ENCODE results near the gene CA5A. TPM values are rescaled to one million over a fixed set of nuclear protein-coding genes. Genes with fewer than 3 reads are reported as not detected.

Gene CA5A
- polyA plus RNA-seq, 4 donors = under 0.01 TPM; not detected in 3

- no peaks in the 10 kb centered on the region for H3K9me3 ChIP-seq (ENCODE audit: control insufficient read depth in 2 of 2, insufficient read depth in 1 of 2, low read depth in 1 of 2, low read length in 1 of 2)
- H3K4me1 ChIP-seq (ENCODE audit: control insufficient read depth in 3 of 3, insufficient read depth in 2 of 3, low read depth in 1 of 3, low read length in 2 of 3) = peaks cover 5 to 22% (median 5%) of the 10 kb centered on the region in 3 donors
- DNase-seq (no peak), FAIRE-seq (no peak)
- WGBS, 3 donors = 90 to 97% (median 96%) methylated on average over 5 of the region's 5 CpGs
- peak overlapping the region; percentile 56 to 87 (median 79) for H3K27ac ChIP-seq (ENCODE audit: low read depth in 1 of 3, low read length in 2 of 3)
- H3K4me3 ChIP-seq (ENCODE audit: low read depth in 1 of 3, low read length in 3 of 3) = no peak overlapping the region
- H3K27me3 ChIP-seq (ENCODE audit: control insufficient read depth in 3 of 3, insufficient read depth in 3 of 3, low read length in 3 of 3) = no peaks in the 10 kb centered on the region
- peaks cover 0 to 6% (median 0%) of the 10 kb centered on the region in 3 donors for H3K36me3 ChIP-seq (ENCODE audit: control insufficient read depth in 3 of 3, insufficient read depth in 2 of 3, low read depth in 1 of 3, low read length in 3 of 3)
These were observed 12.4 kb upstream of the CA5A start for GRCh38 chr16:87948735-87949070.

- Histone ChIP-seq H3K4me3 (ENCODE audit: low read depth in 1 of 3, low read length in 3 of 3) (no peak overlapping the region), H3K9me3 (ENCODE audit: control insufficient read depth in 2 of 2, insufficient read depth in 1 of 2, low read depth in 1 of 2, low read length in 1 of 2) (no peaks in the 10 kb centered on the region), H3K27ac (ENCODE audit: low read depth in 1 of 3, low read length in 2 of 3) (peak overlapping the region; percentile 56 to 87 (median 79)), H3K4me1 (ENCODE audit: control insufficient read depth in 3 of 3, insufficient read depth in 2 of 3, low read depth in 1 of 3, low read length in 2 of 3) (peaks cover 5 to 22% (median 5%) of the 10 kb centered on the region in 3 donors), H3K27me3 (ENCODE audit: control insufficient read depth in 3 of 3, insufficient read depth in 3 of 3, low read length in 3 of 3) (no peaks in the 10 kb centered on the region), H3K36me3 (ENCODE audit: control insufficient read depth in 3 of 3, insufficient read depth in 2 of 3, low read depth in 1 of 3, low read length in 3 of 3) (peaks cover 0 to 3% (median 0%) of the 10 kb centered on the region in 3 donors)
- FAIRE-seq = no peak
- 15 to 42% (median 28%) methylated on average over 9 to 12 of the region's 12 CpGs for WGBS, 3 donors
- peak; percentile 76 to 78 for DNase-seq
These were observed 11.8 kb upstream of the CA5A start for GRCh38 chr16:87948119-87948545.

GRCh38 chr16:87947356-87948118 is 11.2 kb upstream of the CA5A start:
- Histone ChIP-seq H3K36me3 (ENCODE audit: control insufficient read depth in 3 of 3, insufficient read depth in 2 of 3, low read depth in 1 of 3, low read length in 3 of 3) (no peaks in the 10 kb centered on the region), H3K4me3 (ENCODE audit: low read depth in 1 of 3, low read length in 3 of 3) (no peak overlapping the region), H3K27me3 (ENCODE audit: control insufficient read depth in 3 of 3, insufficient read depth in 3 of 3, low read length in 3 of 3) (no peaks in the 10 kb centered on the region), H3K27ac (ENCODE audit: low read depth in 1 of 3, low read length in 2 of 3) (peak overlapping the region; percentile 56 to 87 (median 79)), H3K9me3 (ENCODE audit: control insufficient read depth in 2 of 2, insufficient read depth in 1 of 2, low read depth in 1 of 2, low read length in 1 of 2) (no peaks in the 10 kb centered on the region), H3K4me1 (ENCODE audit: control insufficient read depth in 3 of 3, insufficient read depth in 2 of 3, low read depth in 1 of 3, low read length in 2 of 3) (peaks cover 1 to 22% (median 3%) of the 10 kb centered on the region in 3 donors)
- FAIRE-seq (no peak), DNase-seq (no peak)
- 85 to 88% (median 86%) methylated on average over 22 of the region's 22 CpGs for WGBS, 3 donors

GRCh38 chr16:87946596-87947347 is 10.4 kb upstream of the CA5A start:
- Histone ChIP-seq H3K4me3 (ENCODE audit: low read depth in 1 of 3, low read length in 3 of 3) (no peak overlapping the region), H3K9me3 (ENCODE audit: control insufficient read depth in 2 of 2, insufficient read depth in 1 of 2, low read depth in 1 of 2, low read length in 1 of 2) (no peaks in the 10 kb centered on the region), H3K4me1 (ENCODE audit: control insufficient read depth in 3 of 3, insufficient read depth in 2 of 3, low read depth in 1 of 3, low read length in 2 of 3) (peaks cover 0 to 22% (median 0%) of the 10 kb centered on the region in 3 donors), H3K27me3 (ENCODE audit: control insufficient read depth in 3 of 3, insufficient read depth in 3 of 3, low read length in 3 of 3) (no peaks in the 10 kb centered on the region), H3K27ac (ENCODE audit: low read depth in 1 of 3, low read length in 2 of 3) (no peak overlapping the region), H3K36me3 (ENCODE audit: control insufficient read depth in 3 of 3, insufficient read depth in 2 of 3, low read depth in 1 of 3, low read length in 3 of 3) (no peaks in the 10 kb centered on the region)
- DNase-seq = no peak
- 87 to 93% (median 90%) methylated on average over 14 of the region's 14 CpGs for WGBS, 3 donors
- FAIRE-seq = no peak

- peak overlapping the region; percentile 18 to 47 (median 23) for H3K4me3 ChIP-seq (ENCODE audit: low read depth in 1 of 3, low read length in 3 of 3)
- no peaks in the 10 kb centered on the region for H3K27me3 ChIP-seq (ENCODE audit: control insufficient read depth in 3 of 3, insufficient read depth in 3 of 3, low read length in 3 of 3)
- no peaks in the 10 kb centered on the region for H3K36me3 ChIP-seq (ENCODE audit: control insufficient read depth in 3 of 3, insufficient read depth in 2 of 3, low read depth in 1 of 3, low read length in 3 of 3)
- peak overlapping the region in 2 of 3 donors; percentile 78 to 85 for H3K27ac ChIP-seq (ENCODE audit: low read depth in 1 of 3, low read length in 2 of 3)
- peak; percentile 63 to 94 for DNase-seq
- FAIRE-seq = no peak
- 12 to 21% (median 13%) methylated on average over 22 of the region's 22 CpGs for WGBS, 3 donors
- peaks cover 0 to 22% (median 0%) of the 10 kb centered on the region in 3 donors for H3K4me1 ChIP-seq (ENCODE audit: control insufficient read depth in 3 of 3, insufficient read depth in 2 of 3, low read depth in 1 of 3, low read length in 2 of 3)
- no peaks in the 10 kb centered on the region for H3K9me3 ChIP-seq (ENCODE audit: control insufficient read depth in 2 of 2, insufficient read depth in 1 of 2, low read depth in 1 of 2, low read length in 1 of 2)
These were observed 9.2 kb upstream of the CA5A start for GRCh38 chr16:87945351-87946042.

GRCh38 chr16:87942680-87943079 is 6.4 kb upstream of the CA5A start:
- DNase-seq = no peak
- WGBS, 3 donors = 53 to 60% (median 59%) methylated on average over 5 of the region's 5 CpGs
- Histone ChIP-seq H3K4me1 (ENCODE audit: control insufficient read depth in 3 of 3, insufficient read depth in 2 of 3, low read depth in 1 of 3, low read length in 2 of 3) (peaks cover 0 to 13% (median 0%) of the 10 kb centered on the region in 3 donors), H3K4me3 (ENCODE audit: low read depth in 1 of 3, low read length in 3 of 3) (no peak overlapping the region), H3K36me3 (ENCODE audit: control insufficient read depth in 3 of 3, insufficient read depth in 2 of 3, low read depth in 1 of 3, low read length in 3 of 3) (no peaks in the 10 kb centered on the region), H3K27me3 (ENCODE audit: control insufficient read depth in 3 of 3, insufficient read depth in 3 of 3, low read length in 3 of 3) (no peaks in the 10 kb centered on the region), H3K27ac (ENCODE audit: low read depth in 1 of 3, low read length in 2 of 3) (no peak overlapping the region), H3K9me3 (ENCODE audit: control insufficient read depth in 2 of 2, insufficient read depth in 1 of 2, low read depth in 1 of 2, low read length in 1 of 2) (no peaks in the 10 kb centered on the region)
- no peak for FAIRE-seq

GRCh38 chr16:87939562-87940423 is 3.5 kb upstream of the CA5A start:
- H3K27me3 ChIP-seq (ENCODE audit: control insufficient read depth in 3 of 3, insufficient read depth in 3 of 3, low read length in 3 of 3) = no peaks in the 10 kb centered on the region
- no peak for DNase-seq

More at GRCh38 chr16:87939562-87940423, 3.5 kb upstream of the CA5A start:
- FAIRE-seq = no peak
- WGBS, 3 donors = 85 to 91% (median 88%) methylated on average over 13 of the region's 13 CpGs
- Histone ChIP-seq H3K4me1 (ENCODE audit: control insufficient read depth in 3 of 3, insufficient read depth in 2 of 3, low read depth in 1 of 3, low read length in 2 of 3) (peaks cover 0 to under 1% (median 0%) of the 10 kb centered on the region in 3 donors), H3K4me3 (ENCODE audit: low read depth in 1 of 3, low read length in 3 of 3) (no peak overlapping the region), H3K9me3 (ENCODE audit: control insufficient read depth in 2 of 2, insufficient read depth in 1 of 2, low read depth in 1 of 2, low read length in 1 of 2) (no peaks in the 10 kb centered on the region), H3K36me3 (ENCODE audit: control insufficient read depth in 3 of 3, insufficient read depth in 2 of 3, low read depth in 1 of 3, low read length in 3 of 3) (no peaks in the 10 kb centered on the region), H3K27ac (ENCODE audit: low read depth in 1 of 3, low read length in 2 of 3) (no peak overlapping the region)

Data from small intestine (tissue), 7 donors.